GM12878 (cell line): ENCODE results near the gene THSD4. TPM values are rescaled to one million over a fixed set of nuclear protein-coding genes. Genes with fewer than 3 reads are reported as not detected.

Experiments
- ATAC-seq: fragments of 200-7000 bp; cut with Tn5 transposase; 3 replicates; pipeline ENCODE4 v1.9.1; 2020; ENCODE audit warnings: mild to moderate bottlenecking, moderate library complexity
- BruUV-seq: library from RNA; stranded (reverse); fragments of 400-500 nt; replicated peaks from 2 replicates; lab custom pipeline; 2021; lab: Mats Ljungman, UMichigan
- CTCF ChIA-PET: fragments of 300-600 bp; sonication (Branson Sonifier 250); formaldehyde crosslinking; extraction: SDS; loops from one replicate; lab custom pipeline; 2021; ENCODE audit warnings: inconsistent platforms; lab: Yijun Ruan, JAX
- POLR2A ChIA-PET: fragments of 350-600 bp; formaldehyde crosslinking; extraction: SDS; loops from one replicate; lab custom pipeline; 2021; ENCODE audit warnings: inconsistent platforms; lab: Charles Lee
- RAD21 ChIA-PET: fragments of 300-600 bp; sonication (Branson Sonifier 250); formaldehyde crosslinking; loops from one replicate; lab custom pipeline; 2023; ENCODE audit warnings: antibody characterized with exemption; ENCODE audit not compliant: unreplicated experiment; lab: Charles Lee
- SMC1A ChIA-PET: fragments of 300-600 bp; sonication (Branson Sonifier 250); formaldehyde crosslinking; loops from one replicate; lab custom pipeline; 2023; ENCODE audit not compliant: unreplicated experiment, uncharacterized antibody; lab: Charles Lee
- DNase-seq: peaks from one replicate; pipeline ENCODE4 v3.0.0-alpha.2; 2011; ENCODE audit warnings: low read depth, low spot score
- FAIRE-seq: peaks from 3 replicates; lab custom pipeline; 2011; peaks lifted over from hg19 to GRCh38; lab: Jason Lieb, UNC
- H2AFZ ChIP-seq: 2 replicates; pipeline ENCODE4 v1.6.0; 2011; ENCODE audit warnings: low read depth, low read length, control low read depth; ENCODE audit not compliant: control insufficient read depth
- H3K27ac ChIP-seq: 2 replicates; pipeline ENCODE4 v1.5.1; 2011; ENCODE audit warnings: control low read depth; ENCODE audit not compliant: control insufficient read depth, insufficient read depth
- H3K27me3 ChIP-seq, 2 experiments: replicated peaks in 1 of 2; 2 replicates each; pipeline versions ENCODE4 v1.6.0 to v1.6.1; 2011; ENCODE audit warnings: low read length in 1 of 2; ENCODE audit not compliant: control insufficient read depth in 2 of 2, insufficient read depth in 2 of 2
- H3K36me3 ChIP-seq, 2 experiments: 2 replicates each; pipeline ENCODE4 v1.5.1; 2011; ENCODE audit warnings: low read length in 1 of 2; ENCODE audit not compliant: control insufficient read depth in 2 of 2, insufficient read depth in 2 of 2
- H3K4me1 ChIP-seq: 2 replicates; pipeline ENCODE4 v1.6.1; 2011; ENCODE audit warnings: mild to moderate bottlenecking, low read length, moderate library complexity, mixed read lengths; ENCODE audit not compliant: control insufficient read depth, insufficient read depth
- H3K4me2 ChIP-seq: 2 replicates; pipeline ENCODE4 v1.6.0; 2011; ENCODE audit warnings: control low read depth; ENCODE audit not compliant: control insufficient read depth, insufficient read depth
- H3K4me3 ChIP-seq: fragments of 200-600 bp; sonication (generic); 2 replicates; pipeline ENCODE4 v1.5.1; 2016
- H3K79me2 ChIP-seq: 2 replicates; pipeline ENCODE4 v1.6.0; 2011; ENCODE audit warnings: low read length; ENCODE audit not compliant: control insufficient read depth, insufficient read depth
- H3K9ac ChIP-seq: 2 replicates; pipeline ENCODE4 v1.8.0; 2011; ENCODE audit warnings: low read length, control low read depth, mixed read lengths; ENCODE audit not compliant: control insufficient read depth, insufficient read depth
- H3K9me3 ChIP-seq: replicated peaks from 3 replicates; pipeline ENCODE4 v1.5.1; 2011; ENCODE audit warnings: mild to moderate bottlenecking, low read length; ENCODE audit not compliant: control insufficient read depth, insufficient read depth
- H4K20me1 ChIP-seq: 2 replicates; pipeline ENCODE4 v1.6.0; 2011; ENCODE audit not compliant: control insufficient read depth, insufficient read depth
- GATAD2B ChIP-seq: fragments of 450-650 bp; conservative IDR thresholded peaks from 2 replicates; pipeline ENCODE4 v1.6.1; 2017; ENCODE audit warnings: low read depth, mild to moderate bottlenecking, moderate library complexity
- JUND ChIP-seq: IDR thresholded peaks from 2 replicates; pipeline ENCODE4 v1.6.1; 2012; ENCODE audit warnings: low read depth, mild to moderate bottlenecking, low read length, improper control_type of control experiment, moderate library complexity
- KAT2A ChIP-seq: conservative IDR thresholded peaks from 2 replicates; pipeline ENCODE4 v1.6.1; 2011; ENCODE audit warnings: low read depth, low read length; ENCODE audit not compliant: control insufficient read depth
- POLR2AphosphoS2 ChIP-seq: IDR thresholded peaks from 2 replicates; pipeline ENCODE4 v1.6.1; 2011; ENCODE audit warnings: low read depth, mild to moderate bottlenecking, low read length, improper control_type of control experiment, moderate library complexity
- SUPT20H ChIP-seq: IDR thresholded peaks from 2 replicates; pipeline ENCODE4 v1.6.1; 2011; ENCODE audit warnings: low read depth, mild to moderate bottlenecking, low read length, moderate library complexity, borderline replicate concordance; ENCODE audit not compliant: control insufficient read depth
- TARDBP ChIP-seq: IDR thresholded peaks from 2 replicates; pipeline ENCODE4 v1.6.1; 2016; ENCODE audit warnings: borderline replicate concordance
- ZNF24 ChIP-seq: fragments of 450-650 bp; IDR thresholded peaks from 2 replicates; pipeline ENCODE4 v1.6.1; 2017; ENCODE audit warnings: antibody characterized with exemption, mild to moderate bottlenecking
- WGBS: methylation state at CpG from one replicate; pipeline ENCODE4 v1.1.6; 2016; ENCODE audit warnings: low lambda C conversion rate; ENCODE audit not compliant: insufficient replicate concordance, insufficient coverage; ENCODE audit errors: missing lambda C conversion rate; 5-methylcytosine and 5-hydroxymethylcytosine counted together
- in situ Hi-C: fragments of 300-500 bp; cut with MboI; formaldehyde crosslinking; loops from 9 replicates; pipeline ENCODE4 v1.14.3; 2018; ENCODE audit warnings: mixed read lengths
- intact Hi-C: fragments of 100-400 bp; cut with micrococcal nuclease; formaldehyde crosslinking; loops from one replicate; pipeline ENCODE4 v1.14.2; 2022; ENCODE audit not compliant: unreplicated experiment
- polyA plus RNA-seq, 11 experiments: library from polyadenylated mRNA; depleted of rRNA in 4 of 11; unstranded in 6 of 11; stranded (reverse) in 5 of 11; fragments of >200 nt; fragmentation: Nextera tagmentation in 4 of 11; fragmentation: Illumina TruSeq in 1 of 11; extraction: Ambion mirVana in 4 of 11; extraction: Trizol in 1 of 11; gene quantifications; 1 replicate in 1 of 11; 2 replicates in 10 of 11; pipeline versions ENCODE4 v1.2.1 to v1.2.3, GENCODE V29; 2011 to 2016; ENCODE audit warnings: inconsistent platforms in 2 of 11, missing spikeins in 2 of 11, low read depth in 1 of 11
- total RNA-seq, 4 experiments: library from RNA; depleted of rRNA in 3 of 4; stranded (reverse); fragments of >200 nt in 3 of 4; fragmentation: Illumina TruSeq in 1 of 4; extraction: Trizol in 1 of 4; gene quantifications; 2 replicates each; pipeline versions ENCODE4 v1.2.1 to v1.2.3, GENCODE V29; 2013 to 2021
- TF ChIP-seq, protein P1 (sequence below): fragments of 450-650 bp; conservative IDR thresholded peaks from 2 replicates; pipeline ENCODE4 v1.6.1; 2017; ENCODE audit warnings: mild to moderate bottlenecking, moderate library complexity
- TF ChIP-seq, protein P2 (sequence below): fragments of 450-650 bp; formaldehyde crosslinking; IDR thresholded peaks from 2 replicates; pipeline ENCODE4 v1.4.0; 2022; ENCODE audit warnings: mild to moderate bottlenecking, moderate library complexity

THSD4 gene
- total and polyA plus RNA-seq, 10 of the 15 experiments (the other 5 are each of a cell fraction or from before 2014, with no cell fraction given), result 0.04 to 0.13 (median 0.05) TPM; not detected in 7

DNA sequence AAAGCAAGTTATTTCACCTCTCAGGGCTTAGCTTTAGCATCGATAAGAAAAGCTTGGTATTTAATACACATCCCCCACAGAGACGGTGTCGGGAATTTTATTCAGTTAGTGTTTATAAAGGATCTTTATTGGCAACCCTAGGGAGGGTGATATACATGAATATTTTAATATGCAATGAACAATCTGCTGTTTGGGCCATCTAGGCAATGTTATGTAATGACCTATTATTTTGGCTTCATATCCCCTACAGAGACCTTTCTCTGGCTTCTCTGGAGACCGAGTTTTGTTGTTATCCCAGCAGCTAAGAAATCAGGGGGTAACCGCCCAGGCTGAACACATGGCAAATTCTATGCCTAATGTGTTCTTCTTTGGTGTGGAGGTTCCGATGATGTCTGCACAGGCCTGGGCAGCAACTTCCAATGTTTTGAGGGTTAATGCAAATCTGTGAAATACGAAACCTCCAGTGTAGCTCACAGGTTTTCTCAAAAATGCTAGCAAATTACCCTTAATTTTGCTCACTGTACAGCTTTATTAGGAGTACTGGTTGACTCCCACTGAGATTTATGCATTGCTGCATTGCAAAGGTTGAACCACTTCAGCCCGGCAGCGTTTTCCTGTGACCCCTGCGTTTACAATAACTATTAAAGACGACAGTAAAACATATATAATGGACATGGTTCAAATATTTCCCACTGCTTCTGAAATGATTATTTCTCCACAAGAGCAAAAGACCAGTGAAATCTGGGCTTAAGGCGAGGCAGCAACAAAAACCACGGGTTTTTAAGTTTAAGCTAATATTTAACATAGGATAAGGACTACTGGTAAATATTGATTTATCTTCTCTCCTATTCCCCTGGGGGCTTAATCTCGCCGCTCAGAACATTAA, 396.8 kb downstream of the THSD4 start:
- H3K4me3 ChIP-seq, result no peak overlapping the region
- RAD21 ChIA-PET, result no interaction called here
- no peaks in the 10 kb centered on the region for H3K9me3 ChIP-seq
- H3K79me2 ChIP-seq, result no peaks in the 10 kb centered on the region
- TF ChIP-seq JUND, result no peak
- no peak for TF ChIP-seq SUPT20H
- TF ChIP-seq POLR2AphosphoS2, result no peak
- no peak for TF ChIP-seq KAT2A
- TF ChIP-seq, protein P1, sequence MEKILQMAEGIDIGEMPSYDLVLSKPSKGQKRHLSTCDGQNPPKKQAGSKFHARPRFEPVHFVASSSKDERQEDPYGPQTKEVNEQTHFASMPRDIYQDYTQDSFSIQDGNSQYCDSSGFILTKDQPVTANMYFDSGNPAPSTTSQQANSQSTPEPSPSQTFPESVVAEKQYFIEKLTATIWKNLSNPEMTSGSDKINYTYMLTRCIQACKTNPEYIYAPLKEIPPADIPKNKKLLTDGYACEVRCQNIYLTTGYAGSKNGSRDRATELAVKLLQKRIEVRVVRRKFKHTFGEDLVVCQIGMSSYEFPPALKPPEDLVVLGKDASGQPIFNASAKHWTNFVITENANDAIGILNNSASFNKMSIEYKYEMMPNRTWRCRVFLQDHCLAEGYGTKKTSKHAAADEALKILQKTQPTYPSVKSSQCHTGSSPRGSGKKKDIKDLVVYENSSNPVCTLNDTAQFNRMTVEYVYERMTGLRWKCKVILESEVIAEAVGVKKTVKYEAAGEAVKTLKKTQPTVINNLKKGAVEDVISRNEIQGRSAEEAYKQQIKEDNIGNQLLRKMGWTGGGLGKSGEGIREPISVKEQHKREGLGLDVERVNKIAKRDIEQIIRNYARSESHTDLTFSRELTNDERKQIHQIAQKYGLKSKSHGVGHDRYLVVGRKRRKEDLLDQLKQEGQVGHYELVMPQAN, result no peak
- TF ChIP-seq, protein P2, sequence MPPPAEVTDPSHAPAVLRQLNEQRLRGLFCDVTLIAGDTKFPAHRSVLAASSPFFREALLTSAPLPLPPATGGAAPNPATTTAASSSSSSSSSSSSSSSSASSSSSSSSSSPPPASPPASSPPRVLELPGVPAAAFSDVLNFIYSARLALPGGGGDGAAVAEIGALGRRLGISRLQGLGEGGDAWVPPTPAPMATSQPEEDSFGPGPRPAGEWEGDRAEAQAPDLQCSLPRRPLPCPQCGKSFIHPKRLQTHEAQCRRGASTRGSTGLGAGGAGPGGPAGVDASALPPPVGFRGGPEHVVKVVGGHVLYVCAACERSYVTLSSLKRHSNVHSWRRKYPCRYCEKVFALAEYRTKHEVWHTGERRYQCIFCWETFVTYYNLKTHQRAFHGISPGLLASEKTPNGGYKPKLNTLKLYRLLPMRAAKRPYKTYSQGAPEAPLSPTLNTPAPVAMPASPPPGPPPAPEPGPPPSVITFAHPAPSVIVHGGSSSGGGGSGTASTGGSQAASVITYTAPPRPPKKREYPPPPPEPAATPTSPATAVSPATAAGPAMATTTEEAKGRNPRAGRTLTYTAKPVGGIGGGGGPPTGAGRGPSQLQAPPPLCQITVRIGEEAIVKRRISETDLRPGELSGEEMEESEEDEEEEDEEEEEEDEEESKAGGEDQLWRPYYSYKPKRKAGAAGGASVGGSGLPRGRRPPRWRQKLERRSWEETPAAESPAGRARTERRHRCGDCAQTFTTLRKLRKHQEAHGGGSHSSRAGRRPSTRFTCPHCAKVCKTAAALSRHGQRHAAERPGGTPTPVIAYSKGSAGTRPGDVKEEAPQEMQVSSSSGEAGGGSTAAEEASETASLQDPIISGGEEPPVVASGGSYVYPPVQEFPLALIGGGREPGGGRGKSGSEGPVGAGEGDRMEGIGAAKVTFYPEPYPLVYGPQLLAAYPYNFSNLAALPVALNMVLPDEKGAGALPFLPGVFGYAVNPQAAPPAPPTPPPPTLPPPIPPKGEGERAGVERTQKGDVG (CRISPR knock-in tag), result no peak
- no peak for TF ChIP-seq TARDBP
- TF ChIP-seq GATAD2B, result no peak
- TF ChIP-seq ZNF24, result no peak
- FAIRE-seq (no peak), ATAC-seq (no peak), DNase-seq (no peak)
- WGBS, result 43% methylated on average over 15 of the region's 15 CpGs
- H3K27ac ChIP-seq, result no peak overlapping the region
- CTCF ChIA-PET, result no interaction called here
- SMC1A ChIA-PET, result interaction anchor here (0.5 kb wide), 1 partner anchor 204 kb away, joined by 3 read pairs; no protein-coding TSS in a partner anchor
- peaks cover 17% of the 10 kb centered on the region for H3K4me1 ChIP-seq
- in situ Hi-C loops, result no loop called here
- POLR2A ChIA-PET, result no interaction called here
- no peak overlapping the region for H3K9ac ChIP-seq
- H4K20me1 ChIP-seq, result no peaks in the 10 kb centered on the region; the same call in 1 of the 2 replicates
- BruUV-seq, result no TSS peak
- intact Hi-C loops, result no loop called here
- no peak overlapping the region for H3K4me2 ChIP-seq
- no peaks in the 10 kb centered on the region for H3K36me3 ChIP-seq
- H2AFZ ChIP-seq, result no peak overlapping the region
- H3K27me3 ChIP-seq, result 0 out of 4 replicates have a peak, but pooled peaks cover 0 to 6% of the 10 kb centered on the region in 2 experiments
